ENCODE measurements around the gene WDR81.

WDR81 gene

GRCh38 chr17:1727258-1727789, 2.8 kb downstream of the WDR81 start:
- no peak overlapping the region for H3K4me3 ChIP-seq (replicated peaks; ENCODE audit: low read depth, low read length)
- no peak for TF ChIP-seq CTCF (IDR thresholded peaks at IDR 0.05; ENCODE audit: low read length, missing control alignments)
- no peak for DNase-seq (ENCODE audit: low read depth)

- H3K4me3 ChIP-seq (replicated peaks; ENCODE audit: low read depth, low read length): no peak overlapping the region
Observed at GRCh38 chr17:1727876-1728630, 3.5 kb downstream of the WDR81 start.

GRCh38 chr17:1729966-1730325, 5.4 kb downstream of the WDR81 start:
- no peak for DNase-seq (ENCODE audit: low read depth)
- H3K4me3 ChIP-seq (replicated peaks; ENCODE audit: low read depth, low read length): no peak overlapping the region
- TF ChIP-seq CTCF (IDR thresholded peaks at IDR 0.05; ENCODE audit: low read length, missing control alignments): no peak

More at GRCh38 chr17:1727876-1728630, 3.5 kb downstream of the WDR81 start:
- DNase-seq (ENCODE audit: low read depth): no peak
- no peak for TF ChIP-seq CTCF (IDR thresholded peaks at IDR 0.05; ENCODE audit: low read length, missing control alignments)

- TF ChIP-seq CTCF (IDR thresholded peaks at IDR 0.05; ENCODE audit: low read length, missing control alignments): no peak
- H3K4me3 ChIP-seq (replicated peaks; ENCODE audit: low read depth, low read length): no peak overlapping the region
- peak; percentile 90 for DNase-seq (ENCODE audit: low read depth)
Observed at GRCh38 chr17:1730326-1731193, 6.1 kb downstream of the WDR81 start.

GRCh38 chr17:1731194-1731506, 6.6 kb downstream of the WDR81 start:
- no peak for TF ChIP-seq CTCF (IDR thresholded peaks at IDR 0.05; ENCODE audit: low read length, missing control alignments)
- H3K4me3 ChIP-seq (replicated peaks; ENCODE audit: low read depth, low read length): no peak overlapping the region
- no peak for DNase-seq (ENCODE audit: low read depth)

GRCh38 chr17:1732241-1732832, 7.8 kb downstream of the WDR81 start:
- no peak for DNase-seq (ENCODE audit: low read depth)
- H3K4me3 ChIP-seq (replicated peaks; ENCODE audit: low read depth, low read length): no peak overlapping the region
- TF ChIP-seq CTCF (IDR thresholded peaks at IDR 0.05; ENCODE audit: low read length, missing control alignments): no peak
